ENCODE data around the gene SLC4A4.

SLC4A4 gene

GRCh38 chr4:71356924-71357663 lies 18.3 kb downstream of the SLC4A4 start:
- DNase-seq (ENCODE audit: low spot score), result no peak

GRCh38 chr4:71360844-71361243 lies 22.0 kb downstream of the SLC4A4 start:
- no peak for DNase-seq (ENCODE audit: low spot score)

GRCh38 chr4:71361476-71361875 lies 22.7 kb downstream of the SLC4A4 start:
- no peak for DNase-seq (ENCODE audit: low spot score)

- no peak for DNase-seq (ENCODE audit: low spot score)
Measured at GRCh38 chr4:71366766-71367165, 27.9 kb downstream of the SLC4A4 start.

- no peak for DNase-seq (ENCODE audit: low spot score)
Measured at GRCh38 chr4:71367546-71367945, 28.7 kb downstream of the SLC4A4 start.

- DNase-seq (ENCODE audit: low spot score), result no peak
Measured at GRCh38 chr4:71368906-71369305, 30.1 kb downstream of the SLC4A4 start.

GRCh38 chr4:71369536-71369935 lies 30.7 kb downstream of the SLC4A4 start:
- DNase-seq (ENCODE audit: low spot score), result no peak

GRCh38 chr4:71375494-71375893 lies 36.7 kb downstream of the SLC4A4 start:
- no peak for DNase-seq (ENCODE audit: low spot score)

- DNase-seq (ENCODE audit: low spot score), result no peak
Measured at GRCh38 chr4:71377561-71377960, 38.7 kb downstream of the SLC4A4 start.

GRCh38 chr4:71379126-71379525 lies 40.3 kb downstream of the SLC4A4 start:
- no peak for DNase-seq (ENCODE audit: low spot score)

- DNase-seq (ENCODE audit: low spot score), result no peak
Measured at GRCh38 chr4:71380788-71381187, 42.0 kb downstream of the SLC4A4 start.

- no peak for DNase-seq (ENCODE audit: low spot score)
Measured at GRCh38 chr4:71382125-71382899, 43.5 kb downstream of the SLC4A4 start.

GRCh38 chr4:71382900-71383560 lies 44.2 kb downstream of the SLC4A4 start:
- DNase-seq (ENCODE audit: low spot score), result no peak

- no peak for DNase-seq (ENCODE audit: low spot score)
Measured at GRCh38 chr4:71383984-71384383, 45.2 kb downstream of the SLC4A4 start.

GRCh38 chr4:71389149-71389827 lies 50.5 kb downstream of the SLC4A4 start:
- no peak for DNase-seq (ENCODE audit: low spot score)

- DNase-seq (ENCODE audit: low spot score), result no peak
Measured at GRCh38 chr4:71392109-71392508, 53.3 kb downstream of the SLC4A4 start.

- no peak for DNase-seq (ENCODE audit: low spot score)
Measured at GRCh38 chr4:71396382-71396781, 57.6 kb downstream of the SLC4A4 start.

- no peak for DNase-seq (ENCODE audit: low spot score)
Measured at GRCh38 chr4:71400810-71401209, 62.0 kb downstream of the SLC4A4 start.

- no peak for DNase-seq (ENCODE audit: low spot score)
Measured at GRCh38 chr4:71402616-71403015, 63.8 kb downstream of the SLC4A4 start.

- no peak for DNase-seq (ENCODE audit: low spot score)
Measured at GRCh38 chr4:71404049-71404448, 65.2 kb downstream of the SLC4A4 start.

- no peak for DNase-seq (ENCODE audit: low spot score)
Measured at GRCh38 chr4:71405791-71406190, 67.0 kb downstream of the SLC4A4 start.

GRCh38 chr4:71406459-71406963 lies 67.7 kb downstream of the SLC4A4 start:
- no peak for DNase-seq (ENCODE audit: low spot score)

Data from SK-N-DZ (cell line).